Karpas-422 (cell line): Measurements from ENCODE around the gene SERINC5. TPM values are rescaled to one million over a fixed set of nuclear protein-coding genes. Genes with fewer than 3 reads are reported as not detected.
A peak's percentile ranks its signal among the peaks of the same experiment; 100 is the strongest.

Experiments
- DNase-seq: peaks from one replicate; pipeline ENCODE4 v3.0.0-alpha.2; 2015
- H2AFZ ChIP-seq: fragments of 200-600 bp; sonication (generic); 2 replicates; pipeline ENCODE4 v1.6.1; 2014; ENCODE audit warnings: antibody characterized with exemption, low read length, mixed read lengths
- H3K27ac ChIP-seq: fragments of 200-600 bp; sonication (generic); 2 replicates; pipeline ENCODE4 v1.5.1; 2014; ENCODE audit warnings: mild to moderate bottlenecking, low read length, moderate library complexity
- H3K27me3 ChIP-seq: fragments of 200-600 bp; sonication (generic); 2 replicates; pipeline ENCODE4 v1.6.1; 2014; ENCODE audit warnings: low read length, mixed read lengths
- H3K36me3 ChIP-seq: fragments of 200-600 bp; sonication (generic); 2 replicates; pipeline ENCODE4 v1.6.1; 2014; ENCODE audit warnings: low read length, mixed read lengths; ENCODE audit not compliant: insufficient read depth
- H3K4me1 ChIP-seq: fragments of 200-600 bp; sonication (generic); 2 replicates; pipeline ENCODE4 v1.6.1; 2014; ENCODE audit warnings: mild to moderate bottlenecking, low read length, mixed read lengths
- H3K4me2 ChIP-seq: fragments of 200-600 bp; sonication (generic); 2 replicates; pipeline ENCODE4 v1.6.1; 2014; ENCODE audit warnings: low read length, low read depth, mild to moderate bottlenecking; ENCODE audit not compliant: poor library complexity, severe bottlenecking
- H3K4me3 ChIP-seq: fragments of 200-600 bp; sonication (generic); 2 replicates; pipeline ENCODE4 v1.5.1; 2014; ENCODE audit warnings: mild to moderate bottlenecking, antibody characterized with exemption, low read length, mixed read lengths
- H3K79me2 ChIP-seq: fragments of 200-600 bp; sonication (generic); 2 replicates; pipeline ENCODE4 v1.6.1; 2014; ENCODE audit warnings: mild to moderate bottlenecking, low read length, mixed read lengths
- H3K9ac ChIP-seq: fragments of 200-600 bp; sonication (generic); 2 replicates; pipeline ENCODE4 v1.6.0; 2014; ENCODE audit warnings: low read length
- H3K9me2 ChIP-seq: fragments of 200-600 bp; sonication (generic), shearing (Covaris generic); replicated peaks from 2 replicates; pipeline ENCODE4 v1.6.0; 2014; ENCODE audit warnings: mild to moderate bottlenecking, low read length, moderate library complexity; ENCODE audit not compliant: insufficient read depth
- H3K9me3 ChIP-seq: fragments of 300-700, 200-600 bp; sonication (generic); 2 replicates; pipeline ENCODE4 v1.6.1; 2014; ENCODE audit warnings: low read length, mixed read lengths
- H4K20me1 ChIP-seq: fragments of 200-600 bp; sonication (generic); 2 replicates; pipeline ENCODE4 v1.6.1; 2014; ENCODE audit warnings: mild to moderate bottlenecking, antibody characterized with exemption, low read length, low read depth; ENCODE audit not compliant: insufficient read depth
- total RNA-seq: library from RNA; depleted of rRNA; stranded (reverse); fragments of >200 nt; shearing (Covaris generic); gene quantifications from 2 replicates; pipeline ENCODE4 v1.2.3, GENCODE V29; 2014; ENCODE audit warnings: low replicate concordance

SERINC5 gene
- total RNA-seq, 1 experiment from 2014 or later = 4.4 TPM

GRCh38 chr5:80269991-80270438 is 14.2 kb upstream of the SERINC5 start:
- H3K4me2 ChIP-seq = no peak overlapping the region
- DNase-seq = no peak

GRCh38 chr5:80268916-80269315 is 13.1 kb upstream of the SERINC5 start:
- Histone ChIP-seq H3K36me3 (no peaks in the 10 kb centered on the region), H3K4me3 (no peak overlapping the region), H3K79me2 (no peaks in the 10 kb centered on the region), H3K9me2 (no peaks in the 10 kb centered on the region), H3K4me1 (no peaks in the 10 kb centered on the region), H3K27me3 (no peaks in the 10 kb centered on the region), H3K9ac (no peak overlapping the region), H2AFZ (no peak overlapping the region), H3K27ac (no peak overlapping the region), H4K20me1 (no peaks in the 10 kb centered on the region), H3K4me2 (no peak overlapping the region), H3K9me3 (no peaks in the 10 kb centered on the region)
- no peak for DNase-seq

More at GRCh38 chr5:80269991-80270438, 14.2 kb upstream of the SERINC5 start:
- Histone ChIP-seq H3K9me2 (no peaks in the 10 kb centered on the region), H3K27me3 (no peaks in the 10 kb centered on the region), H3K36me3 (no peaks in the 10 kb centered on the region), H3K9ac (no peak overlapping the region), H4K20me1 (no peaks in the 10 kb centered on the region), H3K79me2 (no peaks in the 10 kb centered on the region), H3K4me1 (no peaks in the 10 kb centered on the region), H2AFZ (no peak overlapping the region), H3K4me3 (no peak overlapping the region), H3K27ac (no peak overlapping the region), H3K9me3 (no peaks in the 10 kb centered on the region)

GRCh38 chr5:80266566-80266965 is 10.7 kb upstream of the SERINC5 start:
- H3K4me3 ChIP-seq = no peak overlapping the region
- H3K9ac ChIP-seq = no peak overlapping the region
- no peak overlapping the region for H3K4me2 ChIP-seq
- H3K4me1 ChIP-seq = no peaks in the 10 kb centered on the region
- no peaks in the 10 kb centered on the region for H3K9me3 ChIP-seq
- H2AFZ ChIP-seq = 0 out of 2 replicates have a peak overlapping the region, but pooled peaks have one; percentile 50
- no peaks in the 10 kb centered on the region for H3K9me2 ChIP-seq
- H3K79me2 ChIP-seq = no peaks in the 10 kb centered on the region
- H3K27ac ChIP-seq = no peak overlapping the region
- no peak for DNase-seq
- H3K27me3 ChIP-seq = no peaks in the 10 kb centered on the region
- H4K20me1 ChIP-seq = no peaks in the 10 kb centered on the region
- no peaks in the 10 kb centered on the region for H3K36me3 ChIP-seq

GRCh38 chr5:80260461-80260860 is 4.6 kb upstream of the SERINC5 start:
- Histone ChIP-seq H4K20me1 (no peaks in the 10 kb centered on the region), H3K9me2 (no peaks in the 10 kb centered on the region), H3K27ac (no peak overlapping the region), H3K4me2 (no peak overlapping the region), H3K79me2 (no peaks in the 10 kb centered on the region), H3K36me3 (no peaks in the 10 kb centered on the region), H3K9me3 (no peaks in the 10 kb centered on the region), H3K4me1 (peaks cover 12% of the 10 kb centered on the region), H3K4me3 (no peak overlapping the region), H2AFZ (no peak overlapping the region), H3K27me3 (no peaks in the 10 kb centered on the region), H3K9ac (no peak overlapping the region)
- DNase-seq = no peak

GRCh38 chr5:80259511-80260203 is 3.8 kb upstream of the SERINC5 start:
- Histone ChIP-seq H3K27ac (no peak overlapping the region), H3K27me3 (no peaks in the 10 kb centered on the region), H2AFZ (no peak overlapping the region), H3K36me3 (no peaks in the 10 kb centered on the region), H3K9me3 (no peaks in the 10 kb centered on the region), H3K4me1 (peaks cover 20% of the 10 kb centered on the region), H3K9ac (no peak overlapping the region), H4K20me1 (no peaks in the 10 kb centered on the region; the same call in 1 of the 2 replicates), H3K4me3 (no peak overlapping the region), H3K4me2 (no peak overlapping the region), H3K79me2 (no peaks in the 10 kb centered on the region), H3K9me2 (no peaks in the 10 kb centered on the region)
- no peak for DNase-seq

- Histone ChIP-seq H3K9me3 (no peaks in the 10 kb centered on the region), H3K4me1 (peaks cover 25% of the 10 kb centered on the region), H3K27me3 (no peaks in the 10 kb centered on the region), H2AFZ (peak overlapping the region; percentile 78; the same call in 1 of the 2 replicates), H3K4me2 (peak overlapping the region; percentile 83), H3K36me3 (no peaks in the 10 kb centered on the region), H3K79me2 (no peaks in the 10 kb centered on the region), H4K20me1 (peaks cover 3% of the 10 kb centered on the region; the same call in 1 of the 2 replicates), H3K9me2 (no peaks in the 10 kb centered on the region), H3K27ac (no peak overlapping the region), H3K4me3 (peak overlapping the region; percentile 78), H3K9ac (peak overlapping the region; percentile 75)
- DNase-seq = peak; percentile 51
Measured at GRCh38 chr5:80255431-80255810, 427 bp downstream of the SERINC5 start.

GRCh38 chr5:80254767-80255430 is 949 bp downstream of the SERINC5 start:
- no peaks in the 10 kb centered on the region for H3K27me3 ChIP-seq
- no peaks in the 10 kb centered on the region for H3K79me2 ChIP-seq
- no peaks in the 10 kb centered on the region for H3K9me3 ChIP-seq
- peak overlapping the region; percentile 75 for H3K9ac ChIP-seq
- H3K4me2 ChIP-seq = peak overlapping the region; percentile 83
- peak overlapping the region; percentile 78 for H3K4me3 ChIP-seq
- peaks cover 25% of the 10 kb centered on the region for H3K4me1 ChIP-seq
- peak overlapping the region; percentile 48; the same call in 1 of the 2 replicates for H2AFZ ChIP-seq
- H4K20me1 ChIP-seq = peaks cover 3% of the 10 kb centered on the region; the same call in 1 of the 2 replicates
- H3K27ac ChIP-seq = no peak overlapping the region
- no peak for DNase-seq
- no peaks in the 10 kb centered on the region for H3K9me2 ChIP-seq
- no peaks in the 10 kb centered on the region for H3K36me3 ChIP-seq

- no peaks in the 10 kb centered on the region for H3K36me3 ChIP-seq
- H3K27ac ChIP-seq = no peak overlapping the region
- no peak overlapping the region for H3K4me2 ChIP-seq
- H3K9me2 ChIP-seq = no peaks in the 10 kb centered on the region
- no peaks in the 10 kb centered on the region for H3K27me3 ChIP-seq
- no peak overlapping the region for H2AFZ ChIP-seq
- peaks cover 35% of the 10 kb centered on the region for H3K4me1 ChIP-seq
- H4K20me1 ChIP-seq = peaks cover 3% of the 10 kb centered on the region; the same call in 1 of the 2 replicates
- no peak overlapping the region for H3K9ac ChIP-seq
- H3K9me3 ChIP-seq = no peaks in the 10 kb centered on the region
- DNase-seq = no peak
- no peaks in the 10 kb centered on the region for H3K79me2 ChIP-seq
- no peak overlapping the region for H3K4me3 ChIP-seq
Measured at GRCh38 chr5:80251636-80252035, 4.2 kb downstream of the SERINC5 start.
